Effector memory CD4-positive, alpha-beta T cell (primary cell): Measurements from ENCODE around the gene HOXB3.
A peak's percentile ranks its signal among the peaks of the same experiment; 100 is the strongest.

Source experiments
- DNase-seq, 3 donors: peaks; one replicate each; pipeline ENCODE4 v3.0.0-alpha.2; 2020
- H3K27ac ChIP-seq: 2 replicates; pipeline ENCODE4 v1.7.0; 2013; ENCODE audit warnings: mild to moderate bottlenecking, low read length, moderate library complexity; ENCODE audit not compliant: insufficient read depth, poor library complexity, severe bottlenecking
- H3K27me3 ChIP-seq: replicated peaks from 2 replicates; pipeline ENCODE4 v1.7.0; 2013; ENCODE audit warnings: mild to moderate bottlenecking, low read length; ENCODE audit not compliant: insufficient read depth, control insufficient read depth, poor library complexity, severe bottlenecking
- H3K36me3 ChIP-seq: 2 replicates; pipeline ENCODE4 v1.7.0; 2013; ENCODE audit warnings: mild to moderate bottlenecking, low read length, moderate library complexity; ENCODE audit not compliant: control insufficient read depth, insufficient read depth
- H3K4me1 ChIP-seq: 2 replicates; pipeline ENCODE4 v1.7.0; 2013; ENCODE audit warnings: low read length, mild to moderate bottlenecking; ENCODE audit not compliant: control insufficient read depth, insufficient read depth, poor library complexity, severe bottlenecking
- H3K4me3 ChIP-seq: 2 replicates; pipeline ENCODE4 v1.7.0; 2013; ENCODE audit warnings: low read length, low read depth, mild to moderate bottlenecking; ENCODE audit not compliant: insufficient read depth, poor library complexity, severe bottlenecking
- H3K9me3 ChIP-seq: 2 replicates; pipeline ENCODE4 v1.7.0; 2013; ENCODE audit warnings: mild to moderate bottlenecking, low read length, moderate library complexity; ENCODE audit not compliant: control insufficient read depth

HOXB3 gene

GRCh38 chr17:48546924-48547807 lies 42.9 kb downstream of the HOXB3 start:
- DNase-seq = no peak
- peak overlapping the region; percentile 46 for H3K27ac ChIP-seq
- H3K9me3 ChIP-seq = no peaks in the 10 kb centered on the region
- H3K4me1 ChIP-seq = peaks cover 26% of the 10 kb centered on the region
- no peaks in the 10 kb centered on the region for H3K27me3 ChIP-seq
- H3K36me3 ChIP-seq = no peaks in the 10 kb centered on the region
- peak overlapping the region; percentile 10 for H3K4me3 ChIP-seq

DNA sequence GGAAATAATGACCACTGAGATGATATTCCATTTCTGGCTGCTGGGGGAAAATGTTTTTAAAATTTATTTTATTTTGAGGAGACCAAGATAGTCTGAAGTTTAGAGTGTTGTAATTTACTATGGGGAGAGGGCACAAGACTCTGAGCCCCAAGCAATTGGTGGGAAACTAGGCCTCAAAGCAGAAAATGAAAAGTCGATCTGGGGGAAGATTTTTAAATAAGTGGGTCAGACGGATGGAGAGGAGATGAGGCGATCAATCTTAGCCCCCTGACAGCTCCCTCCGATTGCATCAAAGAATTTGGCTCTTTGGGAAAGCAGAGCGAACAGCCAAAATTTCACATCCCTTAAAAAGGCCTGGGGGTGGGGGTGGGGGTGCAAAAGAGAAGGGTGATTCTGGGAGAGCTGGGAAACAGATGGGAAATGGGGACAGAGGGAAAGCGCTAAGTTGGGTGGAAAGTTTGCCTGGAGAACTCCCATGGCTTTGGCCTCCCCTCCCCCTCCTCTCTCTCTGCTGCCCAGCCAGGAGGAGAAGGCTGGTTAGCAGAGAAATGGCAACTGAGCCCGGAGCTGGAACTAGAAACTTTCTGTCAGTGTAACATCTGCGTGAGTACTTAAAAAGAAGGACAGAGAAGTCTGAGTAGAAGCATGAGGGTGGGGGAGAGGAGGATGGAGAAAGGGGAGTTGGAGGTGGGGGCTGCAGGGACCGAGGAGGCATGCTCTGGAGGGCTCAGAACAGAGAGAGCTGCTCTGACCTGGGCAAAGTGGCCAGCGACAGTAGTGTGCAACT lies 43.7 kb downstream of the HOXB3 start:
- peak overlapping the region; percentile 89 for H3K27ac ChIP-seq

GRCh38 chr17:48545539-48545938 lies 44.5 kb downstream of the HOXB3 start:
- no peaks in the 10 kb centered on the region for H3K9me3 ChIP-seq
- no peak for DNase-seq
- H3K36me3 ChIP-seq = no peaks in the 10 kb centered on the region
- no peaks in the 10 kb centered on the region for H3K27me3 ChIP-seq
- peak overlapping the region; percentile 89 for H3K27ac ChIP-seq
- no peak overlapping the region for H3K4me3 ChIP-seq
- peaks cover 28% of the 10 kb centered on the region for H3K4me1 ChIP-seq

More for the DNA sequence above, 43.7 kb downstream of the HOXB3 start:
- no peak for DNase-seq
- Histone ChIP-seq H3K9me3 (no peaks in the 10 kb centered on the region), H3K4me1 (peaks cover 26% of the 10 kb centered on the region), H3K27me3 (no peaks in the 10 kb centered on the region), H3K36me3 (no peaks in the 10 kb centered on the region), H3K4me3 (peak overlapping the region; percentile 10)

DNA sequence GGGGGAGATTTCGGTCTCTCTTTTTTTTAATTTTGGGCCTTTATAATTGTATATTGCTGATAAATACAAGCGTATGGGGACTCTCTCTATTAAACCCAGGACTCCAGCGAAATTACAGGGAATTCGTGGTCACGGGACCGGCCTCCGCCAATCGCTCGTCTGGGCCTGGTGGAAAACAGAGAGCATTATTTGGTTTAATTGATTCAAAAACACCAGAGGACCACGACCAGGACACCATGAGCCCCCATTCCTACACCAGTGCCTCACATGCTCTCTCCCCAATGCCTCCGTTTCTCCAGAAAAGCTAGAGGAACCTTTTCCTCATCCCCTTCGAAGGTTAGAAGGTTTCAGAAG lies 45.0 kb downstream of the HOXB3 start, which contains the start of gene HOXB2:
TSS of gene HOXB2 (minus strand) at position 88 of the 354 bp plus-strand sequence. CDS start 198 bp downstream, outside the sequence.
- H3K36me3 ChIP-seq = no peaks in the 10 kb centered on the region
- peaks cover 28% of the 10 kb centered on the region for H3K4me1 ChIP-seq
- no peaks in the 10 kb centered on the region for H3K27me3 ChIP-seq
- H3K9me3 ChIP-seq = no peaks in the 10 kb centered on the region
- DNase-seq = no peak
- peak within 1 kb of the TSS; percentile 89 for H3K27ac ChIP-seq
- H3K4me3 ChIP-seq = peak within 1 kb of the TSS; percentile 77

DNA sequence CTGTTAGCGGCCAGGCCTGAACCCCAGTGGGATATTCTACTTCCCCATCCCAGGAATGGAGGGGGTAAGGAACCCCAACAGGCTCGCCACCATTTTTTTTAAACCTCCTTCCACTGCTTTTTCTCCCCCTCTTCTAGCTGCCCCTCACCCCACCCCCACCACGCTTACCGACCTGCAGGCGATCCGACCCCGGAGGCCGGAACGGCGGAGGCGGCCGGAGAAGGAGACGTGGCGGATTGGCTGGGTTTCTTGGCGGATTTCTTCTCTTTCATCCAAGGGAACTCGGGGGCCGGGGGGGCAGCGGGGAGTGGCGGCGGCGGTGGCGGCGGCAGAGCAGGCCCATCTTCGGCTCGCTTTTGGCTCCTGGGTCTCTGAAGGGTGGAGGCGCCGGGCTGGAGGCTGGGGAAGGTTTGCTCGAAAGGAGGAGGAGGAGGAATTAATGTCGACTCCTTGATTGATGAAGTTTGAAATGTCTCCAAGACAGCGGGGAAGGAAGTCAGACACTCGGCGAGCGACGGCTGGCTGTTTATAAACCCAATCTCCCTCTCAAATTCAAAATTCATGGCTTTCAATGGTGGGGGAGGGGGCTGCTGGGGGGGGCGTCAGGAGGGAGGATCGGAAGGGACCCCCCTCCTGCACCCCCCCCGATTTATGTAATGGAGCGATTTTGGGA lies 45.6 kb downstream of the HOXB3 start:
- Histone ChIP-seq H3K4me3 (peak overlapping the region; percentile 77), H3K27me3 (no peaks in the 10 kb centered on the region), H3K27ac (peak overlapping the region; percentile 89), H3K36me3 (no peaks in the 10 kb centered on the region), H3K9me3 (no peaks in the 10 kb centered on the region), H3K4me1 (peaks cover 28% of the 10 kb centered on the region)
- DNase-seq = peak in 2 of 3 donors; percentile 31 to 45

- no peak for DNase-seq
- Histone ChIP-seq H3K36me3 (no peaks in the 10 kb centered on the region), H3K9me3 (no peaks in the 10 kb centered on the region), H3K27me3 (no peaks in the 10 kb centered on the region), H3K4me1 (peaks cover 28% of the 10 kb centered on the region), H3K4me3 (peak overlapping the region; percentile 77), H3K27ac (peak overlapping the region; percentile 89)
Measured at GRCh38 chr17:48543854-48544348, 46.1 kb downstream of the HOXB3 start.

- peaks cover 23% of the 10 kb centered on the region for H3K4me1 ChIP-seq
- peak in 2 of 3 donors; percentile 42 to 46 for DNase-seq
Measured at GRCh38 chr17:48543107-48543853, 46.8 kb downstream of the HOXB3 start.

DNA sequence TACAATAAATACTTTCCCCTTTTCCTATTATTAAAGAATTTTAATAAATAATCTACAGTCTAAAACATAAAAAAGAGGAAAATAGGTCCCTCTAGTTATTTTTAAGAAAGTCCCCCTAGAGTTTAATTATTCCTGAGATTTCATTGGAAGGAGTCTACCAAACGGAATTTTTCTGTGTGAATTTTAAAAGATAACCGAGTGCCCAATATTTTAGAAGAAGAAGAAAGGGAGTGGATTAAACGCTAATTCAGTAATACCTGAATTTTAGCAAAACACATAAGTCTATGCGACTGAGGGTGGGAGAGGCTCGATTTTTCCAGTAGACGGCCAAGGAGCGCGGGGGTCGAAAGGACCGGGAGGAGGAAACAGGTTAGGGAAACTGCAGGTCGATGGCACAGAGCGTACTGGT lies 47.3 kb downstream of the HOXB3 start:
- Histone ChIP-seq H3K9me3 (no peaks in the 10 kb centered on the region), H3K27me3 (no peaks in the 10 kb centered on the region), H3K4me3 (peak overlapping the region; percentile 77), H3K4me1 (peaks cover 23% of the 10 kb centered on the region), H3K36me3 (no peaks in the 10 kb centered on the region), H3K27ac (peak overlapping the region; percentile 89)
- no peak for DNase-seq

More at GRCh38 chr17:48543107-48543853, 46.8 kb downstream of the HOXB3 start:
- Histone ChIP-seq H3K9me3 (no peaks in the 10 kb centered on the region), H3K27ac (peak overlapping the region; percentile 89), H3K36me3 (no peaks in the 10 kb centered on the region), H3K4me3 (peak overlapping the region; percentile 77), H3K27me3 (no peaks in the 10 kb centered on the region)

GRCh38 chr17:48542114-48542656 lies 47.9 kb downstream of the HOXB3 start:
- H3K27me3 ChIP-seq = no peaks in the 10 kb centered on the region
- H3K9me3 ChIP-seq = no peaks in the 10 kb centered on the region
- no peak for DNase-seq
- H3K36me3 ChIP-seq = no peaks in the 10 kb centered on the region
- H3K4me1 ChIP-seq = peaks cover 23% of the 10 kb centered on the region
- H3K4me3 ChIP-seq = peak overlapping the region; percentile 77
- H3K27ac ChIP-seq = peak overlapping the region; percentile 89
